Sigmoid colon (tissue), 4 donors: ENCODE measurements around the gene TOMM7.

Source experiments
- CTCF ChIP-seq, 4 experiments: fragments of 450-650 bp in 3 of 4; fragments of 200-600 bp in 1 of 4; IDR thresholded peaks; one replicate each; pipeline ENCODE4 v1.5.1; 2016 to 2019; ENCODE audit warnings: antibody characterized with exemption in 4 of 4, mild to moderate bottlenecking in 3 of 4, moderate library complexity in 2 of 4
- EP300 ChIP-seq, 4 donors: sonication (generic); formaldehyde crosslinking; IDR thresholded peaks; one replicate each; pipeline ENCODE4 v1.6.1; 2017; ENCODE audit warnings: antibody characterized with exemption in 4 of 4
- POLR2AphosphoS5 ChIP-seq, 4 donors: sonication (generic); formaldehyde crosslinking; IDR thresholded peaks; one replicate each; pipeline ENCODE4 v1.6.1; 2017; ENCODE audit warnings: antibody characterized with exemption in 4 of 4

GRCh38 chr7:22831602-22832305 is 9.1 kb upstream of the TOMM7 start:
- TF ChIP-seq CTCF (IDR thresholded peaks at IDR 0.05) (no peak), POLR2AphosphoS5 (IDR thresholded peaks at IDR 0.05) (no peak), EP300 (IDR thresholded peaks at IDR 0.05) (no peak)
